CD4-positive, alpha-beta T cell treated with Interleukin-6 at 100 ng/mL for 8 hours (primary cell): Measurements from ENCODE around the gene EHF.

Experiments
- DNase-seq: peaks from one replicate; pipeline ENCODE4 v3.0.0-alpha.2; 2020; ENCODE audit warnings: mixed read lengths, low spot score

Gene EHF

GRCh38 chr11:34625576-34625975, 4.7 kb downstream of the EHF start:
- DNase-seq = no peak

GRCh38 chr11:34626393-34626792, 5.5 kb downstream of the EHF start:
- DNase-seq = no peak

- DNase-seq = no peak
Measured at GRCh38 chr11:34627197-34627596, 6.3 kb downstream of the EHF start.

- no peak for DNase-seq
Measured at GRCh38 chr11:34629711-34630110, 8.8 kb downstream of the EHF start.

GRCh38 chr11:34630544-34630943, 9.7 kb downstream of the EHF start:
- no peak for DNase-seq

GRCh38 chr11:34631297-34631696, 10.4 kb downstream of the EHF start:
- DNase-seq = no peak

- DNase-seq = no peak
Measured at GRCh38 chr11:34631737-34632104, 10.8 kb downstream of the EHF start.

GRCh38 chr11:34632105-34632791, 11.4 kb downstream of the EHF start:
- DNase-seq = no peak

GRCh38 chr11:34633640-34633989, 12.7 kb downstream of the EHF start:
- no peak for DNase-seq

GRCh38 chr11:34633990-34634693, 13.2 kb downstream of the EHF start:
- peak; percentile 4 for DNase-seq

- no peak for DNase-seq
Measured at GRCh38 chr11:34634694-34635062, 13.8 kb downstream of the EHF start.

GRCh38 chr11:34636127-34636526, 15.2 kb downstream of the EHF start:
- no peak for DNase-seq

GRCh38 chr11:34637303-34637702, 16.4 kb downstream of the EHF start:
- DNase-seq = no peak

GRCh38 chr11:34638897-34639296, 18.0 kb downstream of the EHF start:
- no peak for DNase-seq

- DNase-seq = no peak
Measured at GRCh38 chr11:34639545-34639944, 18.7 kb downstream of the EHF start.

- no peak for DNase-seq
Measured at GRCh38 chr11:34640050-34640923, 19.4 kb downstream of the EHF start.

- no peak for DNase-seq
Measured at GRCh38 chr11:34640924-34641275, 20.0 kb downstream of the EHF start.

GRCh38 chr11:34641456-34641855, 20.6 kb downstream of the EHF start:
- DNase-seq = no peak

GRCh38 chr11:34642001-34642554, 21.2 kb downstream of the EHF start:
- DNase-seq = no peak

GRCh38 chr11:34642873-34643272, 22.0 kb downstream of the EHF start:
- no peak for DNase-seq

- DNase-seq = no peak
Measured at GRCh38 chr11:34643311-34643710, 22.4 kb downstream of the EHF start.

- no peak for DNase-seq
Measured at GRCh38 chr11:34643846-34644245, 23.0 kb downstream of the EHF start.
